ENCODE measurements around the gene CEPT1.

DNA sequence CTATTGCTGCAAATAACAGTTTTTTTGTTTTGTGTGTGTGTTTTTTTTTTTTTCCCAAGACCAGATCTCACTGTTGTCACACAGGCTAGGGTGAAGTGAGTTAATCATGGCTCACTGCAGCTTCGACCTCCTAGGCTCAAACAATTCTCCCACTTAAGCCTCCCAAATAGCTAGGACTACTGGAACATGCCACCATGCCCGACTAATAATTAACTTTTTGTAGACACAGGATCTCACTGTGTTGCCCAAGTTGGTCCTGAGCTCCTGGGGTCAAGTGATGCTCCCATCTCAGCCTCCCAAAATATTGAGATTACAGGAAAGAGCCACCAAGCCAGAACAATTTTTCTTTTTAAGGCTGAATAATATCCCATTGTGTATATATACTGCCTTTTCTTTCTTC is 35.0 kb upstream of the CEPT1 start:
- no peak for TF ChIP-seq CTCF (IDR thresholded peaks at IDR 0.05)
- TF ChIP-seq POLR2A (IDR thresholded peaks at IDR 0.05), result no peak

All from tibial nerve (tissue), 3 donors.